Measurements from ENCODE around the gene DBNDD2.

DBNDD2 gene

DNA sequence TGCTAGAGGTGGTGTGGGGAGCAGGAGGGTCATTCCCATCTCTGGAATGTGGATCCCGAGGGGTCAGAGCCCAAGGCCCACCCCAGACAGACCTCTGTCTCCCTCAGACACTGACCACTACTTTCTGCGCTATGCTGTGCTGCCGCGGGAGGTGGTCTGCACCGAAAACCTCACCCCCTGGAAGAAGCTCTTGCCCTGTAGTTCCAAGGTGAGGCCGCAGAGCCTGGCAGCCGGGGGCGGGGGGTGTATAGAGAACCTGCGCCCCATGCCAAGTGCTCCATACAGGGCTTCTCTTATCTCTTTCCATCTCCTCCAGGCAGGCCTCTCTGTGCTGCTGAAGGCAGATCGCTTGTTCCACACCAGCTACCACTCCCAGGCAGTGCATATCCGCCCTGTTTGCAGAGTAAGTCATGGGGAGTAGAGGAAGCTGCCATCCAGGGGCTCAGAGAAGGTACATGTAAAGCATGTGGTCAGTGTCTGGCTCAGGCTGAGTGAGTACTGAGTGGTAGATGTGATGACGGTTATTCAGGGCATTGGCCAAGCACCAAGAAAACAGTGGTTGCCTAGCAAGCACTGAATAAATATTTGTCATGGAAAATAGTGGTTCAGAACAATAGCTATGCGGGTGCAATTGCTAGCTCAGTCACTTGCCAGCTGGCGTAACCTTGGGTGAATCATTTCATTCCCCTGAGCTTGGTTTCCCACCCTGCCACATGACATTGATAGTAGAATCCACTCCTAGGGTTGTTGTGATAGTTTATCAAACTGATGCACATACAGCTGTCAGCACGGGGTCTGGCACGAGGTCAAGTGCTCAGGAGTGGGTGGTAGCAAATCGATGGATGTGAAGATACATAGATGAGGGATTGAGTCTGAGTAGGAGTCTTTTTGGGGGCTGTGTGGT, 11.4 kb downstream of the DBNDD2 start:
- no peak overlapping the region for H3K9ac ChIP-seq
- H3K4me2 ChIP-seq (ENCODE audit: low read length), result no peak overlapping the region
- H3K27me3 ChIP-seq (ENCODE audit: control insufficient read depth, insufficient read depth, low read length), result no peaks in the 10 kb centered on the region
- no peaks in the 10 kb centered on the region for H3K9me3 ChIP-seq (ENCODE audit: control insufficient read depth, low read length)
- H3K79me2 ChIP-seq, result no peaks in the 10 kb centered on the region
- no peak overlapping the region for H2AFZ ChIP-seq
- TF ChIP-seq, protein P1, sequence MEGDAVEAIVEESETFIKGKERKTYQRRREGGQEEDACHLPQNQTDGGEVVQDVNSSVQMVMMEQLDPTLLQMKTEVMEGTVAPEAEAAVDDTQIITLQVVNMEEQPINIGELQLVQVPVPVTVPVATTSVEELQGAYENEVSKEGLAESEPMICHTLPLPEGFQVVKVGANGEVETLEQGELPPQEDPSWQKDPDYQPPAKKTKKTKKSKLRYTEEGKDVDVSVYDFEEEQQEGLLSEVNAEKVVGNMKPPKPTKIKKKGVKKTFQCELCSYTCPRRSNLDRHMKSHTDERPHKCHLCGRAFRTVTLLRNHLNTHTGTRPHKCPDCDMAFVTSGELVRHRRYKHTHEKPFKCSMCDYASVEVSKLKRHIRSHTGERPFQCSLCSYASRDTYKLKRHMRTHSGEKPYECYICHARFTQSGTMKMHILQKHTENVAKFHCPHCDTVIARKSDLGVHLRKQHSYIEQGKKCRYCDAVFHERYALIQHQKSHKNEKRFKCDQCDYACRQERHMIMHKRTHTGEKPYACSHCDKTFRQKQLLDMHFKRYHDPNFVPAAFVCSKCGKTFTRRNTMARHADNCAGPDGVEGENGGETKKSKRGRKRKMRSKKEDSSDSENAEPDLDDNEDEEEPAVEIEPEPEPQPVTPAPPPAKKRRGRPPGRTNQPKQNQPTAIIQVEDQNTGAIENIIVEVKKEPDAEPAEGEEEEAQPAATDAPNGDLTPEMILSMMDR (IDR thresholded peaks at IDR 0.05), result no peak
- H3K36me3 ChIP-seq (ENCODE audit: control insufficient read depth, insufficient read depth, low read length), result no peaks in the 10 kb centered on the region
- H3K27ac ChIP-seq, result no peak overlapping the region
- H3K4me3 ChIP-seq (ENCODE audit: low read depth, low read length), result no peak overlapping the region
- no peaks in the 10 kb centered on the region for H3K4me1 ChIP-seq

DNA sequence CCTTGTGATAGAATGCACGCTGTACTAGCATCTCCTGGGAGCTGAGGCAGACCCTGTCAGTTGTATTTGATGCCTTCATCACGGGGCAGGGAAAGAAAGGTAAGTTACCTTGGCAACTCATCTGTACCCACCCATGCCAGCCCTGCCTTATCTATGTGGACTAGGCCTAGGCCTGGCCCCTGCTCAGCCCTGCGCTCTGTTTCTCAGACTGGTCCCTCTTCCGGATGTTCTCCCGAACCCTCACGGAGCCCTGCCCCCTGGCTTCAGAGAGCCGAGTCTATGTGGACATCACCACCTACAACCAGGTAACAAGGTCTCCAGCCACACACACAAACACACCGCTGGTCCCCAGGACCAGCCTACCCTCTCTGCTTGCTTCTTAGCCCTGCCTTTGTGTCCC, 12.0 kb downstream of the DBNDD2 start:
- H3K4me2 ChIP-seq (ENCODE audit: low read length), result no peak overlapping the region
- H3K27me3 ChIP-seq (ENCODE audit: control insufficient read depth, insufficient read depth, low read length), result no peaks in the 10 kb centered on the region
- H3K9ac ChIP-seq, result no peak overlapping the region
- no peaks in the 10 kb centered on the region for H3K4me1 ChIP-seq
- H3K27ac ChIP-seq, result no peak overlapping the region
- no peaks in the 10 kb centered on the region for H3K9me3 ChIP-seq (ENCODE audit: control insufficient read depth, low read length)
- no peak overlapping the region for H3K4me3 ChIP-seq (ENCODE audit: low read depth, low read length)
- H3K79me2 ChIP-seq, result no peaks in the 10 kb centered on the region
- H3K36me3 ChIP-seq (ENCODE audit: control insufficient read depth, insufficient read depth, low read length), result no peaks in the 10 kb centered on the region
- no peak overlapping the region for H2AFZ ChIP-seq
- TF ChIP-seq, protein P1 (IDR thresholded peaks at IDR 0.05), result no peak

DNA sequence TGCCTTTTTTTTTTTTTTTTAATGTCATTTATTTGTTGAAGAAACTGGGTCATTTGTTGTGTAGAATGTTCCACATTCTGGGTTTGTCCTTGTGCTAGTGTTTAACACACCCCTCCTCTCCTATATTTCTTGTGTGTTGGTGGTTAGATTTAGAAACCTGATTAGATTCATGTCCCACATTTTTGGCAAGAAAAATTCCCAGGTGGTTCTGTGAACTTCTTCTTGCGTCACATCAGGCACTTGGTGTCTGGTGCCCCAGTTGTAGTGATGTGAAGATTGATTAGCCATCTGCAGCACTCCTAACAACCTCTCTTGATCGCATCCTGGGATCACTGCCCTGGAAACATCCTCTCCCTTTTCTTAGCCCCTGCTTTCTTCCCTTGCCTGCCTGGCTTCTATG, 15.6 kb downstream of the DBNDD2 start:
- Histone ChIP-seq H3K9ac (no peak overlapping the region), H3K27ac (no peak overlapping the region), H2AFZ (no peak overlapping the region), H3K27me3 (ENCODE audit: control insufficient read depth, insufficient read depth, low read length) (no peaks in the 10 kb centered on the region), H3K36me3 (ENCODE audit: control insufficient read depth, insufficient read depth, low read length) (no peaks in the 10 kb centered on the region), H3K9me3 (ENCODE audit: control insufficient read depth, low read length) (no peaks in the 10 kb centered on the region), H3K4me1 (no peaks in the 10 kb centered on the region), H3K4me2 (ENCODE audit: low read length) (no peak overlapping the region), H3K4me3 (ENCODE audit: low read depth, low read length) (no peak overlapping the region), H3K79me2 (no peaks in the 10 kb centered on the region)
- TF ChIP-seq, protein P1 (IDR thresholded peaks at IDR 0.05), result no peak

DNA sequence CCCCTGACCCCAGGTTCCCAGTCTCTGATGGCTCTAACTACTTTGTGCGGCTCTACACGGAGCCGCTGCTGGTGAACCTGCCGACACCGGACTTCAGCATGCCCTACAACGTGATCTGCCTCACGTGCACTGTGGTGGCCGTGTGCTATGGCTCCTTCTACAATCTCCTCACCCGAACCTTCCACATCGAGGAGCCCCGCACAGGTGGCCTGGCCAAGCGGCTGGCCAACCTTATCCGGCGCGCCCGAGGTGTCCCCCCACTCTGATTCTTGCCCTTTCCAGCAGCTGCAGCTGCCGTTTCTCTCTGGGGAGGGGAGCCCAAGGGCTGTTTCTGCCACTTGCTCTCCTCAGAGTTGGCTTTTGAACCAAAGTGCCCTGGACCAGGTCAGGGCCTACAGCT, 17.5 kb downstream of the DBNDD2 start:
- Histone ChIP-seq H3K27ac (no peak overlapping the region), H3K36me3 (ENCODE audit: control insufficient read depth, insufficient read depth, low read length) (no peaks in the 10 kb centered on the region), H3K4me2 (ENCODE audit: low read length) (no peak overlapping the region), H2AFZ (no peak overlapping the region), H3K9me3 (ENCODE audit: control insufficient read depth, low read length) (no peaks in the 10 kb centered on the region), H3K4me1 (no peaks in the 10 kb centered on the region), H3K79me2 (no peaks in the 10 kb centered on the region), H3K27me3 (ENCODE audit: control insufficient read depth, insufficient read depth, low read length) (no peaks in the 10 kb centered on the region), H3K9ac (no peak overlapping the region), H3K4me3 (ENCODE audit: low read depth, low read length) (no peak overlapping the region)
- TF ChIP-seq, protein P1 (IDR thresholded peaks at IDR 0.05), result no peak

All from parathyroid adenoma (tissue), 2 donors.